Body of pancreas (tissue), 4 donors: ENCODE measurements around the gene SLC19A1.

Experiments used
- CTCF ChIP-seq, 7 experiments: fragments of 450-650 bp in 4 of 7; fragments of 200-600 bp in 3 of 7; sonication (generic) in 3 of 7; IDR thresholded peaks; one replicate each; pipeline ENCODE4 v1.5.1; 2016 to 2019; ENCODE audit warnings: antibody characterized with exemption in 7 of 7
- POLR2A ChIP-seq, 3 donors: fragments of 450-650 bp; IDR thresholded peaks; one replicate each; pipeline ENCODE4 v1.6.1; 2016; ENCODE audit warnings: antibody characterized with exemption in 3 of 3, mild to moderate bottlenecking in 2 of 3

DNA sequence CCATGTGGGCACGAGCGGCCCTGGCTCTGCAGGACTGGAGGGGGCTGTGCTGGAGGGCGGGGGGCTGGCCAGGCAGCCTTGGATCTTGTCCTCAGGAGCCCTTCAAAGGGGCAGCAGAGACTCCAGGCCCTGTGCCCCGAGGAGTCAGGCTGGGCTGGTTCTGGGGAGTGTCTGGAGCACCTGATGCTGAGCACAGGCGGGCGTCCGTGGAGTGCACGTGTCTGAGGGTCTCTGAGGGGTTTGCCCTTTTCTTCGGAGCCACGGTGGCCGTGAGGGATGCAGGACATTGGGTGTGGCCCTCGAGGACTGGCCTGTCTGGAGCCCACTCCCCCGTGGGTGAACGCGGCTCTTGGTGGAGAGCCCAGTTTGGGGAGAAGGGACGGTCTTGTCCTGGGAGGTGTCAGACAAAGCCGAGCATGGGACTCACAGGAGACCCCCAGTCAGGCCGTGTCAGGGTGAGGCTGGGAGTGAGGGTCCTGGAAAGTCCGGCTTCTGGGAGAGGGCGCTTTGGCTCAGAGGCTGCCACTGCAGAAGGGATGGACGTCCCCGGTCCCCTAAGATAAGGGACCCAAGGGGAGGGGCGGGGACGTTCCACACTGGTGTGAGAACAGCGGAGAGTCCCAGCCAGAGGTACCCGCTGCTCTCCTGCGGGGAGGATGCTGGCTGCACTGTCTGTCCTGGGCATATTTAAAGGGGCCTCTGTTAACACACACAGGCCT, 76.5 kb downstream of the SLC19A1 start:
- TF ChIP-seq CTCF (IDR thresholded peaks at IDR 0.05): no peak
- TF ChIP-seq POLR2A (IDR thresholded peaks at IDR 0.05): no peak
